SU-DHL-6 (cell line): ENCODE results near the gene ERCC4.
"Not testable (repeated sequence)": the region's sequence is repeated elsewhere in the genome, so short reads cannot be mapped to it uniquely, and the experiment has no call there.

ENCODE experiments used
- H2AFZ ChIP-seq: fragments of 200-600 bp; sonication (generic); 2 replicates; pipeline ENCODE4 v1.6.1; 2014; ENCODE audit warnings: low read depth, mild to moderate bottlenecking, moderate library complexity, mixed read lengths, antibody characterized with exemption, low read length; ENCODE audit not compliant: severe bottlenecking
- H3F3A ChIP-seq: fragments of 200-600 bp; shearing (Covaris generic); 2 replicates; pipeline ENCODE4 v1.6.0; 2016; ENCODE audit warnings: antibody characterized with exemption, mild to moderate bottlenecking; ENCODE audit not compliant: insufficient read depth
- H3K27ac ChIP-seq: fragments of 200-600 bp; sonication (generic); 2 replicates; pipeline ENCODE4 v1.5.1; 2016; ENCODE audit warnings: low read depth, mild to moderate bottlenecking, low read length, moderate library complexity, mixed read lengths
- H3K27me3 ChIP-seq: fragments of 200-600 bp; sonication (generic), shearing (Covaris generic); 2 replicates; pipeline ENCODE4 v1.6.0; 2014; ENCODE audit warnings: mild to moderate bottlenecking, low read length
- H3K36me3 ChIP-seq: fragments of 200-600 bp; sonication (generic); 2 replicates; pipeline ENCODE4 v1.6.1; 2014; ENCODE audit warnings: mild to moderate bottlenecking, low read length, mixed read lengths
- H3K4me2 ChIP-seq: fragments of 300-600, 200-600 bp; shearing (Covaris generic), sonication (generic); 2 replicates; pipeline ENCODE4 v1.6.0; 2014; ENCODE audit warnings: low read length, low read depth, mild to moderate bottlenecking; ENCODE audit not compliant: poor library complexity, severe bottlenecking
- H3K4me3 ChIP-seq: fragments of 200-600 bp; sonication (generic); 2 replicates; pipeline ENCODE4 v1.5.1; 2014; ENCODE audit warnings: antibody characterized with exemption, low read length, mild to moderate bottlenecking, mixed read lengths; ENCODE audit not compliant: insufficient read depth, poor library complexity, severe bottlenecking
- H3K79me2 ChIP-seq: fragments of 200-600 bp; sonication (generic); 2 replicates; pipeline ENCODE4 v1.6.1; 2014; ENCODE audit warnings: mild to moderate bottlenecking, low read length, moderate library complexity; ENCODE audit not compliant: insufficient read depth
- H3K9ac ChIP-seq: fragments of 200-600 bp; sonication (generic); 2 replicates; pipeline ENCODE4 v1.7.0; 2014; ENCODE audit warnings: mild to moderate bottlenecking, low read length
- H3K9me2 ChIP-seq: fragments of 200-600 bp; sonication (generic); replicated peaks from 2 replicates; pipeline ENCODE4 v1.6.1; 2014; ENCODE audit warnings: low read length; ENCODE audit not compliant: insufficient read depth
- H3K9me3 ChIP-seq: fragments of 200-600 bp; sonication (generic); 2 replicates; pipeline ENCODE4 v1.6.1; 2014; ENCODE audit warnings: low read length, mixed read lengths; ENCODE audit not compliant: insufficient read depth
- H4K20me1 ChIP-seq: fragments of 200-600 bp; sonication (generic); 2 replicates; pipeline ENCODE4 v1.6.1; 2014; ENCODE audit warnings: low read depth, mild to moderate bottlenecking, antibody characterized with exemption, low read length, moderate library complexity, mixed read lengths
- CTCF ChIP-seq: fragments of 200-600 bp; sonication (generic); IDR thresholded peaks from one replicate; pipeline ENCODE4 v1.5.1; 2017; ENCODE audit warnings: antibody characterized with exemption, mild to moderate bottlenecking, low read length, moderate library complexity; ENCODE audit not compliant: insufficient read depth, poor library complexity, severe bottlenecking
- EZH2phosphoT487 ChIP-seq: fragments of 200-600 bp; sonication (generic), shearing (Covaris generic); conservative IDR thresholded peaks from 2 replicates; pipeline ENCODE4 v1.6.1; 2018; ENCODE audit warnings: mild to moderate bottlenecking, antibody characterized with exemption, low read length, moderate library complexity, mixed read lengths

The ERCC4 gene

DNA sequence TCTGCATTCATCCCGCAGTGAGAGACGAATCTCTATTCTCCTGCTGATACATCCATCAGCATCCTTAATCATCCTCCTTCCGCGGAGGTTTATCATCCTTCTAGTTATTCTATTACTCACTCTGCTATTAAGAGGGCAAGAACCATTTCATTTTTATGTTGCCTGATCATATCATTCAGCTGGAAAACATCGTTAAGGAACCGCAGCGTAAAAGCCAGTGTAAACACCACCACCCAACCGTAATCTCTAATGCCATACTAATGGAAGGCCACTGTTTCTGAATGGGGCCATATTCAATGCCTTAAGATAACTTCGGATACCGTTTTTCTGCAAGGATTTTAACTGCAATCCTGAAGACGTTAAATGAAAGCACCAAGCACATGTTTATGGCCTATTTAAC lies 36.7 kb upstream of the ERCC4 start:
- TF ChIP-seq CTCF (no peak), EZH2phosphoT487 (no peak)
- H3K27me3 ChIP-seq = no peaks in the 10 kb centered on the region
- no peaks in the 10 kb centered on the region for H3K9me2 ChIP-seq
- no peak overlapping the region for H3K9ac ChIP-seq
- H3K4me2 ChIP-seq = no peak overlapping the region
- H4K20me1 ChIP-seq = no peaks in the 10 kb centered on the region
- no peaks in the 10 kb centered on the region for H3K36me3 ChIP-seq
- H3K4me3 ChIP-seq = no peak overlapping the region
- H3K9me3 ChIP-seq = no peaks in the 10 kb centered on the region
- no peak overlapping the region for H3K27ac ChIP-seq
- no peak overlapping the region for H2AFZ ChIP-seq
- H3K79me2 ChIP-seq = no peaks in the 10 kb centered on the region
- no peaks in the 10 kb centered on the region for H3F3A ChIP-seq

DNA sequence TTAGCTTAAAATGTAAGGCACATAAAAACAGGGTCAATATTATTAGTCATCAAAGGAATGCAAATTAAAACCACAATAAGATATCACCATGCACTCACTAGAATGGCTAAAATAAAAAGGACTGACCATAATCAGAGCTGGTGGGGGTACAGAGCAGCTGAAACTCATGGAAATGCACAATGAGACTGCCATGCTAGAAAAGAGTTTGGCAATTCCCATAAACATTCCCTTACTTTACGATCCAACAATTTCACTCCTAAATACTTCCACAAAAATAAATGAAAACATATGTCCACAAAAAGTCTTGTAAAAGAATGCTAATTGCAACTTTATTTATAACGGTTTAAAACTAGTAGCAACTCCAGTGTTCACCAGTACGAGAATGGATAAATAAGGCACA lies 36.1 kb upstream of the ERCC4 start:
- Histone ChIP-seq H3K4me3 (no peak overlapping the region), H3K9me3 (no peaks in the 10 kb centered on the region), H3K9ac (no peak overlapping the region), H3K9me2 (no peaks in the 10 kb centered on the region), H3K27me3 (no peaks in the 10 kb centered on the region), H3K79me2 (no peaks in the 10 kb centered on the region), H3K36me3 (no peaks in the 10 kb centered on the region), H2AFZ (no peak overlapping the region), H3F3A (no peaks in the 10 kb centered on the region), H3K4me2 (no peak overlapping the region), H3K27ac (no peak overlapping the region), H4K20me1 (no peaks in the 10 kb centered on the region)
- TF ChIP-seq EZH2phosphoT487 = no peak
- TF ChIP-seq CTCF = no peak

DNA sequence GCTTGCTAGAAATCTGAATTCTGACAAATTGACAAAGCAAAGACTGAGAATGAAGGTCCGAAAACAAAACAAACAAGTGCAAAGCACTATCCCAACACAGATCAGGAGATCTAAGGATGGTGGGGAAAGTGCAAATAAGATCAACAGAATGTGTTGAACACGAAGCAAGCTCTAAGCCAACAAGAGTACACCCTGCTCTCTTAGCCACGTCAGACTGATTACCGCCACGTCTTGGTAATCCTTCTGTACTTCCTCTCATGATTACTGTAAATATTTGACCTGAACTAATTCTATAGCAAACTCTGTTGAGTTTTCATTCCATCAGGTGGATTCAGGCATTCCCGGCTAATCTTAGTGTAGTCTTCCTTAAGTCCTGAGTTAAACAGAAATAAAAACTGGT lies 34.3 kb upstream of the ERCC4 start:
- H2AFZ ChIP-seq = no peak overlapping the region
- H3K36me3 ChIP-seq = no peaks in the 10 kb centered on the region
- H3K27ac ChIP-seq = no peak overlapping the region
- no peaks in the 10 kb centered on the region for H4K20me1 ChIP-seq
- H3K9me2 ChIP-seq = no peaks in the 10 kb centered on the region
- H3K4me2 ChIP-seq = no peak overlapping the region
- no peaks in the 10 kb centered on the region for H3K9me3 ChIP-seq
- H3F3A ChIP-seq = no peaks in the 10 kb centered on the region
- no peaks in the 10 kb centered on the region for H3K79me2 ChIP-seq
- H3K4me3 ChIP-seq = no peak overlapping the region
- no peaks in the 10 kb centered on the region for H3K27me3 ChIP-seq
- no peak overlapping the region for H3K9ac ChIP-seq
- TF ChIP-seq EZH2phosphoT487 (no peak), CTCF (no peak)

GRCh38 chr16:13886608-13887007 lies 33.3 kb upstream of the ERCC4 start:
- no peaks in the 10 kb centered on the region for H3K79me2 ChIP-seq
- H3K4me2 ChIP-seq = no peak overlapping the region
- H3K27ac ChIP-seq = no peak overlapping the region
- H3K4me3 ChIP-seq = no peak overlapping the region
- no peak overlapping the region for H2AFZ ChIP-seq
- no peaks in the 10 kb centered on the region for H3F3A ChIP-seq
- TF ChIP-seq EZH2phosphoT487 (no peak), CTCF (no peak)
- H3K9me3 ChIP-seq = no peaks in the 10 kb centered on the region
- no peaks in the 10 kb centered on the region for H3K27me3 ChIP-seq
- H3K9me2 ChIP-seq = no peaks in the 10 kb centered on the region
- no peaks in the 10 kb centered on the region for H4K20me1 ChIP-seq
- H3K9ac ChIP-seq = no peak overlapping the region
- no peaks in the 10 kb centered on the region for H3K36me3 ChIP-seq

GRCh38 chr16:13889323-13889722 lies 30.6 kb upstream of the ERCC4 start:
- H3K9me3 ChIP-seq, H3F3A ChIP-seq, H3K27me3 ChIP-seq, H3K36me3 ChIP-seq, H4K20me1 ChIP-seq, H3K9ac ChIP-seq, H3K79me2 ChIP-seq, H3K9me2 ChIP-seq, H3K27ac ChIP-seq, H3K4me3 ChIP-seq, H3K4me2 ChIP-seq, H2AFZ ChIP-seq: not testable (repeated sequence)
